ENCODE measurements around the gene STX16.

Gene STX16

DNA sequence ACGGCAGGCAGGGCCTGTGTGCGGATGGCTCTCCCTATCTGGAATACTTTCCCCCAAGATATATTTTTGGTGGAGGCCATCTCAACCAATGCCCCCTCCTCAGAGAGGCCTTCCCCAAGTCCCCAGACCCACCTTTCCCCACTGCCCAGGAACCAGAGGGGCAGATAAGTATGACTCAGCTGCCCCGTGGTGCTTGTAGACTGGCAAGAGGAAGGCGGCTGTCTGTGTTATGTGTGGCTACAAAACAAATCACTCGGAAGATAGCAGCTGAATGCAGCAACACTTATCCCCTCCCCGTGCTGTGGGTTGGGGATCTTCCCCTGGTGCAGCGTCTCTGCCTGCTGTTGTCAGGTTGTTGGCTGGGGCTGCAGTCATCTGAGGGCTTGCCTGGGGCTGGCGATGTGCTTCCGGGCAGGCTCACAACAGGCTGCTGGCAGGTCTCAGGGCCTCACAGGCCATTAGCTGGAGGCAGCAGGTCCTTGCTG, 48.6 kb downstream of the STX16 start:
- no peak for ATAC-seq

- no peak for ATAC-seq
Measured at GRCh38 chr20:58700121-58700821, 49.2 kb downstream of the STX16 start.

- ATAC-seq: no peak
Measured at GRCh38 chr20:58700823-58701222, 49.7 kb downstream of the STX16 start.

DNA sequence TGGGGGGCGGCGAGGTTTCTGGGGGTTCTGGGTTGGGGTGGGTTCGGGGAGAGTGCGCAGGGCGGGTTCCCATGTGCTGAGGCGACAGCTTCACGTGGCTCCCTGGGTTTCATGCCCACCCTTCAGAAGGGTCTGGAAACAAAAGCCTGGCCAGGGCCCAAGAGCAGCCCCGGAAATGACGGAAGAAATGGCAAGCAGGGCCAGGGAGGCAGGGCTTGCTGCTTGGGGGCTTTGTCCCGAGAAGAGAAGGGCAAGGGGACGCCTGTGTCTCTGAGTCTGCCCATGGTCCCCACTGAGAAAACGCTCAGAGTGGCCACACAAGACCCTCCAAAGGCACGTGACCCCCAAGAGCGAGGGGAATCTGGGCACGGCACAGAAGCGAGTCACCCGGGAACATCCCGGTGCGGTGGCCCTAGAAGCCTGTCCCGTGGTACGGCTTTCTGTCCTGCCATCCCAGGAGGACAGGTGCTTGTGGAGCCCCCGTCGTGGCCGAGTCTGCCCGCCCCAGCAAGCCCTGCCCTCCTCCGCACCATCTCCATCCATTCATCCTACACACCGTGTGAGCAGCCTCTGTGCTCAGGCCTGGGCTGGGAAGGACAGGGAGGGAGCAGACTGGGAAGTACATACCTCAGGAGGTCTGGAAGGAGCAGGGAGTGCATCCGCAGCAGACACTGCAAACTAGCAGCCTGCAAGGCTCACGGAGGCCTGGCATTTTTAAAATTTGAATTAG, 50.5 kb downstream of the STX16 start:
- no peak for ATAC-seq

GRCh38 chr20:58702161-58702510, 51.1 kb downstream of the STX16 start:
- no peak for ATAC-seq

GRCh38 chr20:58702859-58703648, 52.0 kb downstream of the STX16 start:
- no peak for ATAC-seq

DNA sequence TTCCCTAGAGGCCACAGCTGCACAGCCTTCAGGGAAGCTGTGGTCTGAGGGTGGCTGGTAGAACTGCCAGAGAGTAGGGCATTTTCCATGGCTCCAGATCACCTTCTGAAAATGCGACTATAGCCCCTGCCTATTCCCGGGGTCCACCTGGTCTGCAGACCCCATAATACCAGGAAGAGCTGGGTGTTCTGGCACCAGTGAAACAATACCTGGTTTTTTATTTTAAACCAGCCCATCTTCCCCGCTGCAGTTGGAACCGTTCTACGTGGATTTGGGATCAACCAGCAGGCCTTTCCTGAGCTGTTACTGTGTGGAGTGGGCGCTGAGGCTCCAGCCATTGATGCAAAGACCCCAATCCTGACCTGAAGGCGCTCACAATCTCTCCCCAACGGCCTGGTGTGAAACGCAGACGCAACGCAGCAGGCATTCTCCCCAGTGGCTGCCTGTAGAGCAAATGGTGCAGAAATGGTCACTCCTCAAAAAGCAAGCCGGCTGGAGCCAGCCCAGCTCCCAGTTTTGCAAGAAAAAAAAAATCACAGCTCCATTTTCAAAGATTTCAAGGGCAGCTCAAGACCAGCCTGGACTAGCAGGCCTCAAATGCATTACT, 52.8 kb downstream of the STX16 start:
- ATAC-seq: no peak

GRCh38 chr20:58705208-58705926, 54.3 kb downstream of the STX16 start:
- ATAC-seq: no peak

DNA sequence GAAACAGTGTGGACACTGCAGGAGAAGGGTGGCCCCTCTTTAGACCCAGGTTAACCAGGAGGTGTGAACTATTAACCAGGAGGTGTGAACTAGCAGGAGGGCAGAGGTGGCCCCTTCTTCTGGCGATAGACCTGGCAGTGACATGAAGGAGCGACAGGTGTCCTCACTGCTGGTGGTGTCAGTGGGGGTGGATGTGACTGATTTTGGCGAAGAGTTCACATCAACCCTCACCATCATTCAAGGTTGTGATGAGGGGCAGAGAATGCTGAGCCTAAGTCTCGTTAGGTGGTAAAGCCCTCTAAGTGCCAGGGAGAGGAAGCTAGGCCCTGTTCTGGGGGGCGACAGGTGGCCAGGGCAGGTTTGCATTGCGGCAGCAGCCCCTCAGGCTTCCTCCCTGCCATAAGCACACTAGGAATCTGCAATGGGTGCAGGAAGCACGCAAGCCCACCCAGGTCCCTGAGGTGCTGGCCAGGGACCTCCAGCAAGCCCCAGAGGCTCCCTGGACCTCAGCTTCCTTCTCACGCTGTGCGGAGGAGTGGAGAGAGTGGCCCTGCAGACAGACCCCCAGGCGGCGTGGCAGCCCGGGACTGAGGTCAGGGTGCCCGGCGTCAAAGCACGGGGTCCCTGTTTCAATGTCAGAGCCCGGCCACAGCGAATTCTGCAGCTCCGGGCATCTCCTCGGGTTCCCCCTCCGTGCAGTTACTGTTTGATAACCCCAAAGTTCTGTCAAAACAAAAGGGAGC, 55.2 kb downstream of the STX16 start:
- no peak for ATAC-seq

GRCh38 chr20:58706975-58707681, 56.0 kb downstream of the STX16 start:
- no peak for ATAC-seq

- no peak for ATAC-seq
Measured at GRCh38 chr20:58707770-58708169, 56.7 kb downstream of the STX16 start.

DNA sequence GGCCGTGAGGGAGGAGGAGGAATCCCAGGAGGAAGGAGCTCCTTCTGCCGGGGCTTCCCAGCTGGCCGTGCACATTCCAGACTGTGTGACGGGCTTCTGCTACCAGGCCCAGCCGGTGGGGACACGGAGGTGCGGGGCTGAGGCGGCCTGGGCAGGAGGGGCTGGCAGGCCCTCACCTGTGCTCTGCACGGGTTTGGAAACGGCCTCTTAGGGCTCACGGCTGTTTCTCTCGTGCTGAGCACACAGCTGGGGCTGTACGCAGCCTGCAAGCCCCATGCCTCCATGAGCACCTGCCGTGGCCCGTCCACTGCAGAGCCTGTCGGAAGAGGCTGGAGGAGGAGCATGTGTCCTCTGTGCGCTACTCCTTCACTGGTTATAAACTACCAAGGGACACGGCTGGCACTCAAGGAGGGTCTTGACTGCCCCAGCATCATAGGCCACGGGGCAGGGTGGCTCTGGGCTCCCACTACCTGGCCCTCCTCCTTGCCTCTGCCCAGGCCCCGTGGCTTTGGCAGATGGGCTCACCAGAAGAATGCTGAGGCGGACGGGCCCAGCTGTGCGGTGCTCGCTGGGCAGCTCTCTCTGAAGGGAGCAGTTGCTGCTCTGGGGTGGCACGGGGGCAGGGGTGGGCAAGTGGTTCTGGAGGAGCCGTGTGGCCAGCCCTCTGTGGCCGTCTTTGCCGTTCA, 57.3 kb downstream of the STX16 start:
- ATAC-seq: no peak

GRCh38 chr20:58709013-58709702, 58.1 kb downstream of the STX16 start:
- ATAC-seq: no peak

- no peak for ATAC-seq
Measured at GRCh38 chr20:58709703-58710039, 58.6 kb downstream of the STX16 start.

DNA sequence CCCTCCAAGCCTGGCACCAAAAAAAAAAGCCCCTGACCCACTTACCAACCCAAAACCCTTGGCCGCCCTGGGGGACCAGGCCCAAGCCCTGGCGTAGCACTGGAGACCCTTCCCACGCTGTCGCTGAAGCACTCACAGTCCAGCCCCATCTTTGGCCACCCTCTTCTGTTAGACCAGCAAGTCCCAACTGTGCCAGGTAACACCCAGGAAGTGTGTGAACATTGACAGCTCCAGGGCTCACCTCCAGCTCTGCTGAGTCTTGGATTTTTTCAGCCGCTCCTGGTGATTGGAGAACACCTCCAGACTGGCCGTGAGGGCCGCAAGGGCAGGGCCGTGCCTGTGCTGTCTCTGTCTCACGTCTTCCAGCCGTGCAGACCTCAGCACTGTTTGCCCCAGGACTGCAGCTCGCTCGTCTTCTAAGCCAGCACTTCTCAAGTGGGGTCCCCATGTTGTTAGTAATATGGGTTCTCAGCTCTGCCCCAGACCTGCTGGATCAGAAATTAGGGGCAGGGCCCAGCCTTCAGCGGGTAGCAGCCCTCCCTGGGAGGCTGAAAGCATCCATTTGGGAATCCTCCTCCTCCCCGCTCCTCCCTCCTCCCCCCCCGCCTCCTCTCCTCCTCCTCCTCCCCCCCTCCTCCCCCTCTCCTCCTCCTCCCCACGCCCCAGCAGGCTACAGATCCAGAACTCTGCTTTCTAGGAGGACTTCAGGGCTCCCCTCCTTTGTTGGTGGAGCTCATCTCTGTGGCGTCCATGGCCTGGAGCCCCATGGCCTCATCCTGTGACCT, 59.6 kb downstream of the STX16 start:
- ATAC-seq: no peak

GRCh38 chr20:58711266-58712051, 60.4 kb downstream of the STX16 start:
- no peak for ATAC-seq

GRCh38 chr20:58712151-58712791, 61.2 kb downstream of the STX16 start:
- ATAC-seq: no peak

Measured in activated CD4-positive, CD25-positive, alpha-beta regulatory T cell treated with anti-CD3 and anti-CD28 coated beads, Interleukin-2, amount 50 U/mL, for 24 hours (primary cell).